GM21381 (cell line): Measurements from ENCODE around the gene MAPKAPK2.

Experiments used
- ATAC-seq: cut with Tn5 transposase; IDR thresholded peaks from one replicate; pipeline ENCODE4 v1.9.1; 2021; ENCODE audit warnings: mild to moderate bottlenecking, moderate library complexity; ENCODE audit not compliant: unreplicated experiment

MAPKAPK2 gene

DNA sequence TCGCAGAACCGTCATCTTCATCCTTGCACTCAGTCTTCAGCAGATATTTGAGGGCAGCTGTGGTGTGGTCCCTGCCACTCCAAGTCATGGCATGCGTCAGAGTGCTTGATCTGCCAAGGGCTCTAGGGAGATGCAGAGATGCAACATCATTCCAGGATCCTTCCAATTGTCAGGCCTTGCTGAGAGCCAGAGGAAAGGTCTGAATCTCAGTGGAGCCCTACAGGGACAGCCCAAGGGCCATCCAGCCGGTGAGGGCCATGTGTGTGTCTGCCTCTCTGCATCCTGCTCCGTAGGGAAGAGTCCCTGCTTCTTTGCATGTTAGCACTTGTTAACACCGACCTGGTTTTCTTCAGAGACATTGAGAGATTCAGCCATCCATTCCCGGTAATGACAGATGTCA, 17.6 kb downstream of the MAPKAPK2 start:
- no peak for ATAC-seq

DNA sequence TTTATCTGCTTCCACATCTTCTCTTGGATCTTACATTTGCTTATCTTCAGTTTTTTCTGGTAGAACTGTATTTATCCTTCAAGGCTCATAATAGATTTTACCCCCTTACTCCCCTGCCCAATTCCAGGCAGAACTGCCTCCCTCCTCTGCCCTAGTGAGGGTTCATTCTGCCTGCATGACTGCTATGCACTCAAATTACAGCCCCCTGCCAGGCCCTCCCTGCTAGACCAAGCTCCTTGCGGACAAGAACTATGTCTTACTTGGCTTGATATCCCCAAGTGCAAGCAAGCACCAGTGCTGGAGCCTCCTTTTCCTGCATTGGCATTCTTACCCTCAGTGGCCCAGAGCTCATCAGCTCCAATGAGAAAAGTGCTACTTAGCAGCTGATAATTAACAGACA, 18.1 kb downstream of the MAPKAPK2 start:
- no peak for ATAC-seq

DNA sequence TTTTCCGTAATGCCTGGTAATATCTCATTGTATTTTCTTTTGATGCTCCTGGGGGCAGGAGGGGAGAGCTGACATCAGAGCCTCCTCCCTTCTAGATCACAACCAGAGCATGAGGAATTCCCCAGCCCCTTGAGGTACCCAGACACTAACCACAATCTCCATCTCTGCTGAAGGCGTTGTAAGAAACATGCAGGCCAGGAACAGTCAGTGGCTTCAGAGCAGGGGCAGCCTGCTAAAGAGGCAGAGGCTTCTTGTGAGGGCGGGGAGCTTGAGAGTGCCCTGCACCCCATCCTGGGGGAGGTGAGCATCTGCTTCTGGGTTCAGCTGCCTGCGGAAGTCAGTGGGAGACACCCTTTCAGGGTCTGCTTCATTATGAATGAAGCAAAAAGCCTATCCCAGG, 19.0 kb downstream of the MAPKAPK2 start:
- no peak for ATAC-seq

DNA sequence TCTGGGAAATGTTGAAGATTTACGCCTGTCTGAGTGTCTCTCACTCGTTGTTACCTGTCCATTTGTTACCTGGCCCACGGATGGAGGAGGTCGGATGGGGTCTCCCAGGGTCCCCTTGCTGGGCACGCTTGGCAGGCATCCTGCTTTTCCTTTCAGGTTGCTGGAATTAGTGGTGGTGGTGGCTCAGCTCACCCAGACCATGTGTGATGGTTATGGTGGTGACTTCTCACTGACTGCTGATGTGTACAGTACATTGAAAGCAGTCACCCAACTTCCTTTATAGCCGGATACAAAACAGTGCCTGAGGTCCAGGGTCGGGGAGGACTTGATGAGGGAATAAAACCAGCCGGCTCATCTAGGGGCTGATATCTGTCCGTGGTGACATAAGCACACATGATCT, 19.5 kb downstream of the MAPKAPK2 start:
- ATAC-seq = no peak

DNA sequence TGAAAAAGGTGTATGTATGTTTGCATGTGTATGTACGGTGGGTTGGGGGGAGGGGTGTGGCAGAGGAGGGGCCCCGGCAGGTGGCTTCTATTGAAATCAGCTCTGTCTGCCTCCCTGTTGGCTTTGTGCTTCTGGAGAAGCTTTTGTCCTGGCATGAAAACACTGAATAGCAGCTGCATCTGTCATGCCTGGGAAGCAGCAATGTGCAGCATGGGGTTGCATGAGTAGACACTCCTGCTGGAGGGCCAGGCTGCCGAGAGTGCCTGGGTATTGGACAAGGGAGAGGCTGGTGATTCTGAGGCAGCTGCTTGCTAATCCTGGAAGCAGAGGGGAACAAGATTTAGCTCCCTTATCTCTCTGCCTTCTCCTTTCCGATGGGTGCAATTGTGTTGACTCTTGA, 20.5 kb downstream of the MAPKAPK2 start:
- ATAC-seq = no peak

DNA sequence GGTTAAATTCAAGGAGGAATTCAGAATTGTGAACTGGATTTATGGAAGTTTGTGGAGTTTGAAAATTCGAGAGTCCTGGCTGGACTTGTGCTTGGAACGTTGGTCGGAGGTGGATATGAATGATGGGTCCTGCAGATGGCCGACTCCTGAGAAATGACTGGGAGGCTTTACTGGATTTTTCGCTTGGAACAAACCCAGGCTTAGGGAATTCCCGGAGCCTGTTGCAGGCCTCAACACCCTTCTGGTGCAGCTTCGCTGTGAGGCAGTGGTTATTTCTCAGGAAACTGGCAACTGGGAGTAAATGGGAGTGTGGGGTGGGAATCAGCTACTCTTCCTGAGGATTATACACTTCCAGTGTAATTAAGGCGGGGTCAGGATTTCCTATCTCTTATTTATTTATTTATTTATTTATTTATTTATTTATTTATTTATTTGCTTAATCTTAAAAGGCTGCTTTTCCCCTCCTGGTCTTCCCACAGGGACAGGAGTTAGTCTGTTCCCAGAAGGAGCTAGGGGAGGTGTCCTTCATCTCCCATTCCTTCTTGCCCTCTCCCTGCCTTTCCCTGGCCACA, 21.1 kb downstream of the MAPKAPK2 start:
- no peak for ATAC-seq

DNA sequence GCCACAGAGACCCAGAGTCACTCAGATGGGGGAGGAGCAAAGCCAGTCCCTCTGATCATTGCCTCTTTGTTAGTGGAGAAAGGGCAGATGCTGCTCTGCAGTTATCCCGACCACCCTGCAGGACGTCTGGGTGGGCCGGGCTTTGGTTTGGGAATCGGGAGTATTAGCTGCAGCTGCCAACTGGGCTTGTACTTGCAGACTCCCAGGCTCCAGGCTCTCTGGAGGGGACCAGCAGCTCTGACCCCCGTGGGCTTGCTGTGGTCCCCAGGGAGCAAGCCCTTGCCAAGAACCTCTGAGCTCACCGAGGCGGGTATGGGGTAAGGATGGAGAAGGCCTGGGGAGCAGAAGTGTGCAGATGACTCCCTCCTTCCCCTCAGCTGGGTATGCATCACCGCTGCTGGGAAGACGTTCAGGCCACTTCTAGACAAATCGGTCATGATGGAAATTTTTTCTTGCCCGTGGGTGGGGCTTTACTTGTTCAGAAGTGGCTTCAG, 21.6 kb downstream of the MAPKAPK2 start:
- ATAC-seq = no peak

DNA sequence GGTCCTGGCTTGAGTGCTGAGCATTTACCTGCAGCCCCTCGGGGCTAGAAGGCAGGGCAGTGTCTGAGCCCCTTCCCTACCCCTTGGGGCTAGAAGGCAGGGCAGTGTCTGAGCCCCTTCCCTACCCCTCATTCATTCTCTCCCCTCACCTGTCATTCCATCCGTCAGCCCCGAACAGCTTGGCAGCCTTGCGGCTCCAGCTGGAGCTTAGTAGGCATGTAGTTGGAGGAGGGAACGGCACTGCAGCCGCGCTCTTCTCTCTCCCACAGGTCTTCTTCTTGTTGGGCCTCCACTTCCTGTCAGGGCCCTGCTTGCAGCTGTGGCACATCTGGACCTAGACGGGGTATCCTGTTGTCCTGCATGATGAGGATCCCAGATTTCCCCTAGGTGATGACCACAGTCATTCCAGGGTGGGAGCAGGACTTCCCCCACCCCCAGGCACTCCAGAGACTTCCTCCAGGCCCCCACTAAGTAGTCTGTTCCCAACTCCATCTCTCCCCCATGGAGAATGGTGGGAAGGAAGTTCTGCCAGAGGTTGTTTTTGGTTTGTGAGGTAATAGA, 22.2 kb downstream of the MAPKAPK2 start:
- ATAC-seq = no peak

DNA sequence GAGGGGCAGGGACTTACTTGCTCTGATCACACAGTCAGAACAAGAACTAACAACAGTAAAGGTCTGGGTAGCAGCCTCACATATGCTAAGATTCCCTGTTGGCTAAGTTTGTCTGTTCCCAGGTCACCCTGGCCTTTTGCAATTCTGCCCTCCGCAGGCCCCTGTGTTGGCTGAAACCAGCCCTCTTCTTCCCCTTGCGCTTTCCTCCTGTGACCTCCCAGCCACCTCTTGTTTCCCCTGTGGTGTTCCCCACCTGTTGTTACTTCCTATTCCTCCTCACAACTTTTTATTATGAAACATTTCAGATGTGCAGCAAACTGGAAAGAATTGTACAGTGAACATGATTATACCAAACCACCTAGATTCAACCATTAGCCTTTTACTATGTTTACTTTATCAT, 23.4 kb downstream of the MAPKAPK2 start:
- ATAC-seq = peak; percentile 62

DNA sequence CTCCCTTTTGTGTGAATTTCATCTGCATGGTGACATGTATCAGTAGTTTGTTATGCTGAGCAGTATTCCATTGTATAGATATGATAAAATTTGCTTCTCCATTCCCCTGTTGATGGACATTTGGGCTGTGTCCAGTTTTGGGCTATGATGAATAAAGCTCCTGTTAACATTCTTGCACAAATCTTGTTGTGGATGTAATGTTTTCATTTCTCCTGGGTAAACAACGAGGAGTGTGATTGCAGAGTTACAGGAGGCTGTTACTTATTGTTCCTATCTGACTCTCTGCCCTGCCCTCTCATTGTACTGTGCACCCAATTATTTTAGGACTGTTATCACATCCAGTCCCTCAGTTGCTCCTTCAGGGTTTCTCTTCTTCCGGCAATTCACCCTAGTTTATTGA, 24.2 kb downstream of the MAPKAPK2 start:
- no peak for ATAC-seq

DNA sequence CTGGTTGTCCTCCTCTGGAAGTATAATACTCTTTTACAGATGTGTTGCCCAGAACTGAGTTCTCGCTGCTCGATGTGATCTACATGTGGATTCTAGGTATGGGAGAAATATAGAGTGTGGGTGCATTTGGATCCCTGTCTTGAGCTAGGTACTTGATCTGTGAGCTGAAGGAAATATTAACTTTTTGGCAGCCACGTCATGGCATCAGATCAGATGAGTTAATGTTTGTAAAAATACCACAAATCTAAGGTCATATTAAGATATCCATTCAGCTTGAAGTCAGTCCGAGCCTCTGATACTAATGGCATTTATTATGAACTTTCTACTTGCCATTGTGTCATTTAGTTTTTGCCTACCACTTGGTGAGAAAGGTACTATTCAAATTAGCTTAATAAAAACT, 24.6 kb downstream of the MAPKAPK2 start:
- ATAC-seq = no peak

DNA sequence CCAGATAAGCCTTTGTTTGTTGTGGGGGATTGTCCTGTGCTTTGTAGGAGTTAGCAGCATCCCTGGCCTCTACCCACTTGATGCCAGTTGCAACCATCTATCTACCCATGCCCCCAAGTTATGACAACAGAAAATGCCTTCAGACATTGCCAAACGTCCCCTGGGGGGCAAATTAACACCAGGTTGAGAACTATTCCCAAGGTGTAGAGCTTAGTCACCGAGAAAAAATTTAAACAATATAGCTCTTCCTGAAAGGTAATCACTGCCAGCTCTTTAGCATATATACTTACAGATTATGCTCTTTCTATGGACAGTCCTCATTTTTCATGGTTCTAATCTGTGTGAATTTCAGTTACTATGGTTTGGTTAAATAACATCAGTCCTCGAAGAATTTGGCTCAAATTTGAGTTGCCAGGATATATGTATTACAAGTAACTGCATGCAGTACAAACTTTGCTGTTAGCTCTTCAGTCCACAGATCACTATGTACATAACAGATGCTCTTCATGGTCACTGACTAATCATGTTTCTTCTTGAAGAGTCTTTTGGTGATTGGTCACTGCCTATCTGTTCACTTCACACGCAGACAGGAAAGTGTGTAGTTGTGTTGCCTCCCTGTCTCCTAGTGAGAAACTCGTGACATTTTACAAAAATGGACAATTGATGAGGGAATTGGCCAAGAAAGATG, 25.2 kb downstream of the MAPKAPK2 start:
- no peak for ATAC-seq

DNA sequence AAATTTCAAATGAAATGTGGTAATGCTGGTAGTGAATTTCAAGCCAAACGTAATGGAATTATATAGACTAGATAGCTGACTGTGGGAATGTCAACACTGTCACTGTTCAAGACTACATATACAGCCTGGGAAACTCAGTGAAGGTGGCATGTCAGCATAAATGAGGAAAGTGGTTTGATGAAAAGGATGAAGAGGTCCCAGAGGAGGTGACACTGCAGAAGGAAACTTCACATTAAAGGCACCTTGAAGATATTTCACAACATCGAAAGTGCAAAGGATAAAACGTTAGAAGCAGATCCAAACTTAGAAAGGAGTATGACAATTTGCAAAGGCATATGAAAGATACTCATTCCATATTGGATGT, 25.7 kb downstream of the MAPKAPK2 start:
- ATAC-seq = no peak

DNA sequence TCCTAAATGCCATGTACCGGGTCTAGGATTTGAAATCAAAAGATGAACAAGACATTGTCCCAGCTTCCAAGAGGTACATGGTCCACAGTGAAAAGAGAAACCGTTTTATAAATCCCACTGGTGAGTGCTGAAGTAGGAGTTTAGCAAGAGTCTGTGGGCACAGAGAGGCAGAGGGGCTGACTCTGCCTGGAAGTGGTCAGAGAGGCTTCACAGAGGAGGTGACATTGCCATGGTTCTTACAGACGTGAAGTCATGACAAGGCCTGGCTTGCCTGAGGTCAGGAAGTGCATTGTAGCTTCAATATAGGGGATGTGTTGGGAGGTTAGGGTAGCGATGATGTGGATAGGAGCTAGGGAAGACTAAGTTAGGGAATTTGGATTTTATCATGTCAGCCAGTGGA, 28.4 kb downstream of the MAPKAPK2 start:
- ATAC-seq = no peak

DNA sequence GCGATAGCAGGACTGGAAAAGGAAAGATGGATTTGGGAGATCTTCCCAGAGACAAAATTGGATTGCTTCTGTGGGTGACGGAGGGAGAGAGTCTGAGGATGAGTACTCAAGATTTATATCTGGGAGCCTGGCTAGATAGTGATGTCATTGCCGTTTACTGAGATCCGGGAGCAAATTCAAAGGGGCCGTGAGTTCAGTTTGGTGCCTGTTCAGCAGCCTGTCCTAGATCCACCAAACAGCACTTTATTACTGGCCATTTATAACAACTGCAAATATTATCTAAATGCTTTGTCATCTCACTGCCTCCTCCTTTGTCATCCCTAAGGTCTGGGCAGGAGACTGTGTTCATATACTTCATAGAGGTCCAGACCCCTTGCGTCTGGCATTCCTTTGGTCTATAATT, 29.2 kb downstream of the MAPKAPK2 start:
- ATAC-seq = no peak

DNA sequence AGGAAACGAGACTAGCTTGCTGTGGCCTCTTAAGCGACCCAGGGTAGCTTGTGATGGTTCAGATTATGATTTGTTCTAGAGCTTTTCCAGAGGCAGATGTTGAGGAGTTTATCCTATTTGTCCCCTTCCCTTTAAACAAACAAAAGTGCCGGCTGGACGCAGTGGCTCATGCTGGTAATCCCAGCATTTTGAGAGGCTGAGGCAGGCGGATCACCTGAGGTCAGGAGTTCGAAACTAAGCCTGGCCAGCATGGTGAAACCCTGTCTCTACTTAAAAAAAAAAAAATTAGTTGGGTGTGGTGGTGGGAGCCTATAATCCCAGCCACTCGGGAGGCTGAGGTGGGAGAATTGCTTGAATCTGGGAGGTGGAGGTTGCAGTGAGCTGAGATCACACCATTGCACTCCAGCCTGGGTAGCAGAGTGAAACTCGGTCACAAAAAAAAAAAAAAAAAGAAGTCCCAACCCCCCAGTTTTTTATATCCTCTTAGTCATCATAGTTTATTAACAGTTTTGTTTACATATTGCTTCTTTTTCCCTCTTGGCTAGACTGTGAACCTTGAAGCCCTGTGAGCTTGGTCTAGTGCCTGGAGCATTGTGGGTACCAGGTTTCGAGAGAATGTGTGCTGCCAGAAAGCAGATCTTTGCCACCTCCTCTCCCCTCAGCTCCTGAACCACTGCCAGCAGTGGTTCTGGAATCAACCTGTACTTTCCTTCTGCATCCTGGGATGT, 29.8 kb downstream of the MAPKAPK2 start:
- ATAC-seq = no peak

DNA sequence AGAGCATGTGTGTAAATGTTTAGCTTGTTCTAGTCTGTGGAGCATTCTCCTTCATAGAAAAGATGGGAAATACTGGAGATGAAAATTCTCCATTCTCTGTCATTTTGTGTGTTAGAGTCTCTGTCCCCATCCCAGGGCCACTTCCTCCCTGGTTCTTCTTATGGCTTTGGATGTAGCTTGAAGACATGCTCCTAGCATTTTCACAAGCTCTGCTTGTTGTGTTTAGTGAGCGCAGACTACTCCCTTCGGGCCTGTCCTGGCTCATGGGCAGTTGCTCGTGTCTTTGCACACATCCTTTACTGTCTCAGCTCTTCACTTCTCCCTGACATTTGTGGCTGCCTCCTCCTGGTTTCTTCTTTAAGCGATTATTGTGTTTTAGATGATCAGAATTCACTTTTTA, 30.4 kb downstream of the MAPKAPK2 start:
- no peak for ATAC-seq

DNA sequence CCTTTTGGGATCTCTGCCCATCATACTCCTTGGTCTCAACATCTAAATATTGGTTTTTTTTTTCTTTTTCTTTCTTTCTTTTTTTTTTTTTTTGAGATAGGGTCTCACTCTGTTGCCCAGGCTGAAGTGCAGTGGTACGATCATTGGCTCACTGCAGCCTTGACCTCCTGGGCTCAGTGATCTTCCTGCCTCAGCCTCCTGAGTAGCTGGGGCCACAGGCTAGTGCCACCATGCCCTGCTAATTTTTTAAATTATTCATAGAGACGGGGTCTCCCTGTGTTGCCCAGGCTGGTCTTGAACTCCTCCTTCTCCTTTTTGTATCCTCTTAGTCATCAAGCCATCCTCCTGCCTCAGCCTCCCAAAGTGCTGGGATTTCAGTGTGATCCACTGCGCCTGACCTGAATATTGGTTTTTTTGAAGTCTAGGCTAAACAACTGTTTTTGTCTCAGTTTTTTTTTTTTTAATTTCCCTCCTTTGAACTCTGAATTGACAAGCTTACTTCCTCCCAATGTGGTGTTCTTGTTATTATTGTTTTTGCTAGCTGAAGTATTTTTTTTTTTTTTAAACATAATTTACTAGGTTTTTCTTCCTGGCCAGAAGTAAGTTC, 30.9 kb downstream of the MAPKAPK2 start:
- ATAC-seq = no peak

DNA sequence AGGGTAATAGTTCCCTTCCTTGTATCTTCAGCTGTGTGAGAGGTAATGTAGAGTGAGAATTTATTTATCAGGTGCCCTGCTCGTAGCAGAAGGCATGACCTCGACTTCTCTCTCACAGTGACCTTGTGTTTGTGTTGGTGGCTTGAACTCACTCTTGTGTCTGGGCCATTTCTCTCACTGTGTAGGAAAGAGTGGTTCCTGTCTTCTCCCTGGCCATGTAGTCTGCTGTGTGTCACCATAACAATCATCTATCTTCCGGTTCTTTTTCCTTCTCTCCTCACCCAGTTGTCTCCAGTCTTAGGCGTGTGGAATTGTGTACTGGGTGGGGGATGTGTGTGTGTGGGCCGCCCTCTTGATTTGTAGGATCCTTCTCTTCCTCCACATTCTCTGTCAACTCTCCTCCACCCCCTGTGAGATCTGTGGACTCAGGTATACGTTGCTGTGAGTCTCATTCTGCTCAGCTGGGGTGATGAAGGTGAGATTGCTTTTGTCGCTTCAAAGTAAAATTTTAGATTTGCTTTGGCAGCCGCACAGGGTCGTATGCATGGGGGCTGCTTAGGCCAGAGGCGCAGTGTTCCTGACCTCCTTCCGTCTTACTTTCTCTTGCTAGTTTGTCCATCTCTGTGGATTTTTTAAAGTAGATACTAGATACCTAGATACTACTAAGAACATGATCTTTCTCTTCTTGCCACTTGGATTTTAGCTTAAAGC, 31.6 kb downstream of the MAPKAPK2 start:
- no peak for ATAC-seq

DNA sequence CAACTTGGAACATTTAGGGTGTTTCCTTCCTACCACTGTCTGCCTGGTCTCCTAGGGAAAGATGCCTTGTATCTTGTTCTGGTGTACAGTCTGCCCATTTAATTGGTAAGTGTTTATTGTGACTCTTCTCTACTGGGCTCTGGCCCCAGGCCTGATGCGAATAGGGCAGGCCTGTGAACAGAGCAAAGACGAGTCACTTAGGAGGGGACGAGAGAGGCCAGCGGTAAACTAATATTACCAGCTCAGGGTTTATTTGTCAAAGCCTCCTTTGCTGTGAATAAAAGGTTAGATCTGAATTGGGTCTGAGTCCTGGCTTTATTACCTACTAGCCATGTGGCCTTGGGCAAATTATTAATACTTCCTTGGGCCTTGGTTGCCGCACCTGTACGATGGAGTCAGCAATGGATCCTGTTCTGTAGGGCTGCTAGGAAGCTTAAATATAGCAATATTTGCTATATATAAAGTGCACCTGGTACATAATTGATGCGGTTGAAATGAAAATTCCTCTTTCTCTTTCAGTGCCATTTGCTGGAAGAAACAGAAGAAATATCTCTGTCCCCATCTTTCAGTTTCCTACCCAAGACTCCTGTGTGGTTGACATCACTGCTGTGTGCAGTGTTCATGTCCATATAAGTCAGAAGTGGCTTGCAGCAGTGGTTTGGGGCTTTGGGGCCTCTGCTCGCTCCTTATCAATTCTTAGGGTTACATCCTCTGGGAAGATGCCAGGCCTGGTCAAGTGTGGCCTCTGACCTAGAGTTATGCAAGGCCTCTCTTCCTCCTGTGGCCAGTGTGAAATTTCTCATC, 32.4 kb downstream of the MAPKAPK2 start:
- peak; percentile 81 for ATAC-seq
